ENCODE data around the gene LDLR.
"Not testable (repeated sequence)": the region's sequence is repeated elsewhere in the genome, so short reads cannot be mapped to it uniquely, and the experiment has no call there.

LDLR gene

DNA sequence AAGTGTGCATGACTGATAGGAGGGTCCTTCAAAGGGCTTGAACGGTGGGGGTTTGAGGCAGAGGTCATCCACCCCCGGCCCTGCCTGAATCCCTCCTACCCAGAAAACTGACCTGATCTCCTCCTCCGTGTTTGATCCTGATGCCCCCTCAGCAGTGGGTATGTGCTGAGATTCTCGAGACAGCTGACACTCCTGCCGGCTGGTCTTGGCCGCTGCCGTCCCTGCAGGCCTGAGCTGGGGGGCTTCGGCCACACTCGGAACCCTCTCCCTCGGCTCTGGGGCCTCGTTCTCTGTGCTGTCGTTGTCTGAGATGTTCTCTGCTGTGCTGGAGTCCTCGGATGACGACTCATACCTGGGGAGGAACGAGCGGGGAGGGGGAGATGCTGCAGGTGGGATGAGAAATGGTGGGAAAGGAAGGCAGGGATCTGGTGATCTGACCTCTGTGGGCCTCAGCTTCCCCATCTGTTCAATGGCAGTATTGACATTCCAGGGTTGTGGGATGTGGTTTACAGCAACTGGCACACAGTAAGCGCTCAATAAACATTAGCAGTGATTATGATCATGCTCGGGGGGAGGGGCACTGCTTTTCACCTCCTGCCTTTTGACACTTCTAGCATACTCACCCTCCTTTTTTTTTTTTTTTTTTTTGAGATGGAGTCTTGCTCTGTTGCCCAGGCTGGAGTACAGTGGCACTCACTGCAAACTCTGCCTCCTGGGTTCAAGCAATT lies 87.4 kb downstream of the LDLR start:
- no peak for DNase-seq

GRCh38 chr19:11177592-11177991 lies 88.3 kb downstream of the LDLR start:
- DNase-seq, result no peak

DNA sequence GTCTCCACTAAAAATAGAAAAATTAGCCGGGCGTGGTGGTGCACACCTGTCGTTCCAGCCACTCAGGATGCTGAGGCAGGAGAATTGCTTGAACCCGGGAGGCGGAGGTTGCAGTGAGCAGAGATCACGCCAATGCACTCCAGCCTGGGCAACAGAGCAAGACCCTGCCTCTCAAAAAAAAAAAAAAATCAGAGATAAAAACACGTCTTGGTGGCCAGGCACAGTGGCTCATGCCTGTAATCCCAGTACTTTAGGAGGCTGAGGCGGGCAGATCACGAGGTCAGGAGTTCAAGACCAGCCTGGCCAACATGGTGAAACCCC lies 89.8 kb downstream of the LDLR start:
- not testable (repeated sequence) for DNase-seq

DNA sequence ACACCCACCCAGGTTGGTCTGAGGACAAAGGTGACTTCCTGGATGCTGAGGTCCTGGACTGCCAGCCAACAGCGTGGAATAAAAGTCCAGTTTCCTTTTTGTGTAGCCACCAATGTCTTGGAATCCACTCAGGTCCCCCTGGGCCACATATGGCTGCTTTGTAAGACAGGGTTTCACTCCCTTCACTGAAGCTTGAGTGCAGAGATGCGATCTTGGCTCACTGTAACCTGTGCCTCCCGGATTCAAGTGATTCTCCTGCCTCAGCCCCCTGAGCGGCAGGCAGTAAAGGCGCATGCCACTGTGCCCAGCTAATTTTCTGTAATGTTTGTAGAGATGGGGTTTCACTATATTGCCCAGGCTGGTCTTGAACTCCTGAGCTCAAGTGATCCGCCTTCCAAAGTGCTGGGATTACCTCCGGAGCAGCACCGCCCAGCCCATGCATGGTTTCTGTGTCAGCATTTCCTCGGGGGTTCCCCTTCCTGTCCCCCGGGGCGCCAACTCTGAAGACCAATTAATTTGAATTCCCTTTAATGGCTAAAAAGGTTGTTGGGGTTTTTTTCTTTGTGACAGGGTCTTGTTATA lies 90.5 kb downstream of the LDLR start:
- no peak for DNase-seq

DNA sequence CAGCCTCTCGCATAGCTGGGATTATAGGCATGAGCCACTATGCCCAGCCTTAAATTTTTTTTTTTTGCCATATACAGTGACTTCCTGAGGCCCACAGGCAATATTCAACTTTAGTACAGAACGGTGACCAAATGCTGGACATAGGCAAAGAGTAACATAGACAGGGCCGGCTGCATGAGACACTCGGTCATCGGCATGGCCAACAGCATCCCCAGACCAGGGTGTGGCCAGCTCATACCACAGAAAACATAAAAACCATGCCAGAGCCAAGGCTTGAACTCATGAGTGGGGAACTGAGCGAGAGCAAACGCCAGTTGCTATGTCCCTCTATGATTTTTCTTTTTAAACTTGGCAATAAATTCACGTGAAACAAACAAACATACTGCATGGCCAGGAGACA lies 91.1 kb downstream of the LDLR start:
- DNase-seq, result no peak

- DNase-seq, result not testable (repeated sequence)
Measured at GRCh38 chr19:11180975-11181374, 91.7 kb downstream of the LDLR start.

- no peak for DNase-seq
Measured at GRCh38 chr19:11181488-11181887, 92.2 kb downstream of the LDLR start.
